Adrenal gland (tissue), 12 donors: ENCODE data around the gene SPATA2L. TPM values are rescaled to one million over a fixed set of nuclear protein-coding genes. Genes with fewer than 3 reads are reported as not detected.
"Not testable (repeated sequence)": the region's sequence is repeated elsewhere in the genome, so short reads cannot be mapped to it uniquely, and the experiment has no call there.

Source experiments
- DNase-seq, 7 donors: peaks; one replicate each; pipeline ENCODE4 v3.0.0-alpha.2; 2019 to 2020
- H3K27ac ChIP-seq, 5 donors: fragments of 200-600 bp; sonication (generic) in 4 of 5; 1 replicate in 3 of 5; 2 replicates in 2 of 5; pipeline versions ENCODE4 v1.5.1 to v1.8.0; 2016 to 2020; ENCODE audit warnings: mild to moderate bottlenecking in 1 of 5
- H3K27me3 ChIP-seq: fragments of 200-600 bp; 2 replicates; pipeline ENCODE4 v1.8.0; 2021
- H3K36me3 ChIP-seq, 2 donors: fragments of 200-600 bp; replicated peaks in 1 of 2; 1 replicate in 1 of 2; 2 replicates in 1 of 2; pipeline versions ENCODE4 v1.5.1 to v1.8.0; 2018 to 2022
- H3K4me1 ChIP-seq, 2 donors: fragments of 200-600 bp; replicated peaks in 1 of 2; 1 replicate in 1 of 2; 2 replicates in 1 of 2; pipeline versions ENCODE4 v1.5.1 to v1.8.0; 2018 to 2021
- H3K4me3 ChIP-seq, 4 donors: fragments of 200-600 bp; sonication (generic) in 3 of 4; one replicate each; pipeline ENCODE4 v1.5.1; 2016 to 2018
- H3K9me3 ChIP-seq, 3 donors: fragments of 200-600 bp; sonication (generic) in 1 of 3; replicated peaks in 1 of 3; 1 replicate in 2 of 3; 2 replicates in 1 of 3; pipeline versions ENCODE4 v1.5.1 to v1.8.0; 2016 to 2021
- CTCF ChIP-seq, 6 experiments: fragments of 450-650 bp in 4 of 6; fragments of 200-600 bp in 2 of 6; sonication (generic) in 1 of 6; IDR thresholded peaks; 1 replicate in 5 of 6; 2 replicates in 1 of 6; pipeline versions ENCODE4 v1.5.1 to v1.8.0; 2016 to 2021; ENCODE audit warnings: antibody characterized with exemption in 6 of 6, mild to moderate bottlenecking in 2 of 6, moderate library complexity in 1 of 6
- POLR2A ChIP-seq, 2 donors: fragments of 450-650 bp; IDR thresholded peaks; one replicate each; pipeline ENCODE4 v1.6.1; 2017; ENCODE audit warnings: antibody characterized with exemption in 2 of 2, mild to moderate bottlenecking in 2 of 2, moderate library complexity in 1 of 2
- WGBS, 4 donors: extraction: QIAGEN DNeasy Blood & Tissue Kit in 2 of 4; methylation state at CpG; one replicate each; pipeline versions ENCODE4 v1.1.5 to v1.1.7; 2013 to 2017; 5-methylcytosine and 5-hydroxymethylcytosine counted together
- intact Hi-C, 2 donors: fragments of 100-400 bp; cut with DNase I; formaldehyde crosslinking; loops; one replicate each; pipeline versions ENCODE4 v1.14.1 to v1.15.0; 2022 to 2023
- polyA plus RNA-seq, 3 donors: library from polyadenylated mRNA; stranded (reverse); fragments of 200-250 nt in 2 of 3; fragments of 350-450 nt in 1 of 3; fragmentation: Illumina TruSeq in 1 of 3; extraction: RNeasy Lipid Tissue Mini Kit (QIAGEN cat#74804) in 1 of 3; gene quantifications; one replicate each; pipeline ENCODE4 v1.2.3, GENCODE V29; 2013 to 2014
- total RNA-seq, 9 donors: library from RNA; depleted of rRNA in 4 of 9; stranded (reverse); fragments of >200 nt in 4 of 9; fragments of 120-200 nt in 1 of 9; fragmentation: NEBNext Ultra II Directional in 1 of 9; extraction: Animal tissue kit (Norgen Biotek cat#: 25700) in 1 of 9; gene quantifications; one replicate each; pipeline versions ENCODE4 v1.1.0 to v1.2.4, GENCODE V29; 2013 to 2023
- donor health status: healthy with polysubstance abuse.
- donor health status: Bipolar disorder and iron deficiency.
- donor health status: DM: yes; HTN: yes; CAD: no.
- donor health status: DM: no; HTN: no; CAD: no.
- donor health status: DM: no; HTN: no; CAD: no.
- donor health status: DM: yes; HTN: yes; CAD: no.

Gene SPATA2L
- total and polyA plus RNA-seq, 12 donors: 0.20 to 29.4 (median 11.2) TPM

- WGBS, 4 donors: 55 to 67% (median 64%) methylated on average over 3 to 18 of the region's 18 CpGs
- H3K36me3 ChIP-seq: peaks cover 0 to 50% of the 10 kb centered on the region in 2 donors
- peak in 2 of 7 donors; percentile 22 to 53 for DNase-seq
Measured at GRCh38 chr16:89696670-89697128, 4.8 kb downstream of the SPATA2L start.

GRCh38 chr16:89695875-89696669 lies 5.4 kb downstream of the SPATA2L start:
- WGBS, 4 donors: 72 to 83% (median 78%) methylated on average over 7 to 25 of the region's 25 CpGs
- intact Hi-C loops: no loop called here
- peak in 2 of 7 donors; percentile 33 to 54 for DNase-seq
- Histone ChIP-seq H3K27me3 (no peaks in the 10 kb centered on the region), H3K9me3 (no peaks in the 10 kb centered on the region), H3K27ac (no peak overlapping the region), H3K4me3 (no peak overlapping the region), H3K4me1 (peaks cover 10 to 16% of the 10 kb centered on the region in 2 donors), H3K36me3 (peaks cover 0 to 56% of the 10 kb centered on the region in 2 donors)
- TF ChIP-seq CTCF (IDR thresholded peaks at IDR 0.05) (no peak), POLR2A (IDR thresholded peaks at IDR 0.05) (no peak)

More at GRCh38 chr16:89696670-89697128, 4.8 kb downstream of the SPATA2L start:
- Histone ChIP-seq H3K4me3 (no peak overlapping the region), H3K4me1 (peaks cover 10 to 17% of the 10 kb centered on the region in 2 donors), H3K27me3 (no peaks in the 10 kb centered on the region), H3K27ac (no peak overlapping the region), H3K9me3 (no peaks in the 10 kb centered on the region)
- no peak for TF ChIP-seq CTCF (IDR thresholded peaks at IDR 0.05)
- TF ChIP-seq POLR2A (IDR thresholded peaks at IDR 0.05): no peak
- intact Hi-C loops: no loop called here

- 90 to 94% (median 92%) methylated on average over 7 to 31 of the region's 31 CpGs for WGBS, 4 donors
- peaks cover 0 to 61% of the 10 kb centered on the region in 2 donors for H3K36me3 ChIP-seq
- H3K27ac ChIP-seq: no peak overlapping the region
- H3K27me3 ChIP-seq: no peaks in the 10 kb centered on the region
- DNase-seq: peak in 2 of 7 donors; percentile 17 to 52
- H3K4me3 ChIP-seq: no peak overlapping the region
- H3K4me1 ChIP-seq: peaks cover 4 to 8% of the 10 kb centered on the region in 2 donors
- no peaks in the 10 kb centered on the region for H3K9me3 ChIP-seq
- intact Hi-C loops: no loop called here
- TF ChIP-seq CTCF (IDR thresholded peaks at IDR 0.05): no peak
- no peak for TF ChIP-seq POLR2A (IDR thresholded peaks at IDR 0.05)
Measured at GRCh38 chr16:89695086-89695874, 6.2 kb downstream of the SPATA2L start.

GRCh38 chr16:89694784-89695085 lies 6.8 kb downstream of the SPATA2L start:
- peak in 2 of 7 donors; percentile 17 to 54 for DNase-seq
- H3K36me3 ChIP-seq: peaks cover 0 to 64% of the 10 kb centered on the region in 2 donors
- H3K27ac ChIP-seq, H3K9me3 ChIP-seq, H3K27me3 ChIP-seq, H3K4me3 ChIP-seq, H3K4me1 ChIP-seq, intact Hi-C loops: not testable (repeated sequence)
- WGBS, 4 donors: 60 to 98% (median 92%) methylated on average over 1 to 23 of the region's 23 CpGs
